HepG2 (cell line): Measurements from ENCODE around the gene PALM. TPM values are rescaled to one million over a fixed set of nuclear protein-coding genes. Genes with fewer than 3 reads are reported as not detected.

Experiments used
- FOSL2 ChIP-seq: sonication (generic); formaldehyde crosslinking; IDR thresholded peaks from 2 replicates; pipeline ENCODE4 v1.4.0; 2020; ENCODE audit warnings: missing genetic modification reagents
- GTF3A ChIP-seq: sonication (generic); formaldehyde crosslinking; conservative IDR thresholded peaks from 2 replicates; pipeline ENCODE4 v1.4.0; 2020; ENCODE audit warnings: mild to moderate bottlenecking, missing genetic modification reagents
- MYC ChIP-seq: sonication (generic); formaldehyde crosslinking; IDR thresholded peaks from 2 replicates; pipeline ENCODE4 v1.9.0; 2021; ENCODE audit warnings: missing genetic modification reagents, borderline replicate concordance
- RXRA ChIP-seq: sonication (generic); formaldehyde crosslinking; IDR thresholded peaks from 2 replicates; pipeline ENCODE4 v1.5.1; 2020; ENCODE audit warnings: missing genetic modification reagents
- SALL1 ChIP-seq: sonication (generic); formaldehyde crosslinking; IDR thresholded peaks from 2 replicates; pipeline ENCODE4 v1.8.0; 2022; ENCODE audit warnings: mild to moderate bottlenecking, missing genetic modification reagents
- SMAD1 ChIP-seq: sonication (generic); formaldehyde crosslinking; IDR thresholded peaks from 2 replicates; pipeline ENCODE4 v1.4.0; 2020; ENCODE audit warnings: missing genetic modification reagents, low read depth, mild to moderate bottlenecking, borderline replicate concordance
- SOX13 ChIP-seq, 3 experiments: fragments of 450-650 bp in 1 of 3; sonication (generic) in 1 of 3; formaldehyde crosslinking in 1 of 3; IDR thresholded peaks in 2 of 3; conservative IDR thresholded peaks in 1 of 3; 2 replicates each; pipeline versions ENCODE4 v1.5.0 to v1.6.1; 2016 to 2020; ENCODE audit warnings: antibody characterized with exemption in 1 of 3, mild to moderate bottlenecking in 1 of 3, missing compliant biosample characterization in 1 of 3, missing genetic modification reagents in 1 of 3, moderate library complexity in 1 of 3
- TAF1 ChIP-seq: sonication (generic); formaldehyde crosslinking; IDR thresholded peaks from 2 replicates; pipeline ENCODE4 v1.4.0; 2020; ENCODE audit warnings: missing genetic modification reagents
- ZNF260 ChIP-seq: sonication (generic); formaldehyde crosslinking; IDR thresholded peaks from 2 replicates; pipeline ENCODE4 v1.4.0; 2020; ENCODE audit warnings: missing genetic modification reagents, low read depth, mild to moderate bottlenecking, borderline replicate concordance
- ZNF317 ChIP-seq: sonication (generic); formaldehyde crosslinking; IDR thresholded peaks from 2 replicates; pipeline ENCODE4 v1.5.0; 2020; ENCODE audit warnings: mild to moderate bottlenecking, missing genetic modification reagents
- ZNF329 ChIP-seq: sonication (generic); formaldehyde crosslinking; IDR thresholded peaks from 2 replicates; pipeline ENCODE4 v1.9.0; 2021; ENCODE audit warnings: low read depth, mild to moderate bottlenecking, missing genetic modification reagents
- ZNF562 ChIP-seq: sonication (generic); formaldehyde crosslinking; IDR thresholded peaks from 2 replicates; pipeline ENCODE4 v1.8.0; 2022; ENCODE audit warnings: missing genetic modification reagents, borderline replicate concordance
- ZNF768 ChIP-seq: sonication (generic); formaldehyde crosslinking; IDR thresholded peaks from 2 replicates; pipeline ENCODE4 v1.4.0; 2020; ENCODE audit warnings: missing genetic modification reagents
- ZNF777 ChIP-seq: sonication (generic); formaldehyde crosslinking; IDR thresholded peaks from 2 replicates; pipeline ENCODE4 v1.4.0; 2020; ENCODE audit warnings: missing genetic modification reagents
- ZSCAN9 ChIP-seq: IDR thresholded peaks from 2 replicates; pipeline ENCODE4 v1.6.1; 2016; ENCODE audit warnings: borderline replicate concordance
- polyA plus RNA-seq, 8 experiments: library from polyadenylated mRNA; depleted of rRNA in 3 of 8; stranded (reverse) in 7 of 8; unstranded in 1 of 8; fragments of >200 nt; fragmentation: Illumina TruSeq in 4 of 8; extraction: Trizol in 4 of 8; gene quantifications; 2 replicates each; pipeline versions ENCODE4 v1.2.1 to v1.2.3, GENCODE V29; 2011 to 2016; ENCODE audit warnings: low read depth in 4 of 8, missing spikeins in 1 of 8, mixed read lengths in 1 of 8; ENCODE audit not compliant: insufficient read depth in 1 of 8
- total RNA-seq, 5 experiments: library from RNA; depleted of rRNA; stranded (reverse); fragments of >200 nt; fragmentation: Illumina TruSeq; extraction: Trizol; gene quantifications; 2 replicates each; pipeline ENCODE4 v1.2.3, GENCODE V29; 2016; ENCODE audit warnings: low read depth in 1 of 5
- TF ChIP-seq, protein P1 (sequence below), 2 experiments: sonication (generic) in 1 of 2; formaldehyde crosslinking in 1 of 2; IDR thresholded peaks; 2 replicates each; pipeline versions ENCODE4 v1.4.0 to v1.6.1; 2018 to 2020; ENCODE audit warnings: missing genetic modification reagents in 2 of 2, borderline replicate concordance in 1 of 2, low read depth in 1 of 2, mild to moderate bottlenecking in 1 of 2, missing biosample characterization in 1 of 2
- TF ChIP-seq, protein P2 (sequence below): sonication (generic); formaldehyde crosslinking; IDR thresholded peaks from 2 replicates; pipeline ENCODE4 v1.4.0; 2020; ENCODE audit warnings: mild to moderate bottlenecking, missing genetic modification reagents
- TF ChIP-seq, protein P3 (sequence below): IDR thresholded peaks from 2 replicates; pipeline ENCODE4 v1.6.1; 2016
- TF ChIP-seq, protein P4 (sequence below): IDR thresholded peaks from 2 replicates; pipeline ENCODE4 v1.6.1; 2016; ENCODE audit warnings: mild to moderate bottlenecking
- TF ChIP-seq, protein P5 (sequence below): IDR thresholded peaks from 2 replicates; pipeline ENCODE4 v1.6.1; 2012; ENCODE audit warnings: inconsistent platforms
- TF ChIP-seq, protein P6 (sequence below): sonication (generic); formaldehyde crosslinking; IDR thresholded peaks from 2 replicates; pipeline ENCODE4 v1.5.1; 2020; ENCODE audit warnings: mild to moderate bottlenecking, missing genetic modification reagents, borderline replicate concordance

The PALM gene
- total and polyA plus RNA-seq, 2 of the 13 experiments (the other 11 are each of a cell fraction or from before 2014, with no cell fraction given): 4.0 to 9.7 TPM

DNA sequence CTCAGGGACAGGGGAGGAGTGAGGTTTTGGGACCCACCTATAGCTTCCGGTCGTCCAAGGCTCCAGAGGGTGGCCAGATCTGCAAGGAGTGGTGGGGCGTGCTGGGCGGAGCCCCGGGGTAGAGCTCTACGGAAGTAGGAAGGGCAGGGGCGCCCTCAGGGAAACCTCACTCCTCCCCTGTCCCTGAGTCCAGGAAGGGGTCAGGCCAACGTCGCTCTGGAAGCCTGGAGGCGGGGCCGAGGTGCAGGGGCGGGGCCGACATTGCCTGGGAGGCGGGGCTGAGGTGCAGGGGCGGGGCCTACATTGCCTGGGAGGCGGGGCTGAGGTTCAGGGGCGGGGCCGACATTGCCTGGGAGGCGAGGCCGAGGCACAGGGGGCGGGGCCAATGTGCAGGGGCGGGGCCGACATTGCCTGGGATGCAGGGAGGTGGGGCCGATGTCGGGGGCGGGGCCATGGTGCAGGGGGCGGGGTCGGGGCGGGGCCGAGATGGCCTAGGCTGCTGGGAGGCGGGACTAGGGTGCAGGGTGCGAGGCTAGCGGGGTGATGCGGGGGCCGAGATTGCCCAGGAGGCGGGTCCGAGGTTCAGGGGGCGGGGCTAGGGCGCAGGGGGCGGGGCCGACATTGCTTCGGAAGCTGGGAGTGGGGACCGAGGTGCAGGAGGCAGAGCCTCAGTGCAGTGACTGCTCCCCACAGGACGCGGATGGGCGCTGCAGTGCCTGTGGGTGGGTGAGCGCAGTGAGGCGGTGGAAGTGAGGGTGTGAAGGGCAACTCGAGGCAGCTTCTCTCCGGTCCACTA is 4.9 kb upstream of the PALM start (continued):
- TF ChIP-seq, protein P1, sequence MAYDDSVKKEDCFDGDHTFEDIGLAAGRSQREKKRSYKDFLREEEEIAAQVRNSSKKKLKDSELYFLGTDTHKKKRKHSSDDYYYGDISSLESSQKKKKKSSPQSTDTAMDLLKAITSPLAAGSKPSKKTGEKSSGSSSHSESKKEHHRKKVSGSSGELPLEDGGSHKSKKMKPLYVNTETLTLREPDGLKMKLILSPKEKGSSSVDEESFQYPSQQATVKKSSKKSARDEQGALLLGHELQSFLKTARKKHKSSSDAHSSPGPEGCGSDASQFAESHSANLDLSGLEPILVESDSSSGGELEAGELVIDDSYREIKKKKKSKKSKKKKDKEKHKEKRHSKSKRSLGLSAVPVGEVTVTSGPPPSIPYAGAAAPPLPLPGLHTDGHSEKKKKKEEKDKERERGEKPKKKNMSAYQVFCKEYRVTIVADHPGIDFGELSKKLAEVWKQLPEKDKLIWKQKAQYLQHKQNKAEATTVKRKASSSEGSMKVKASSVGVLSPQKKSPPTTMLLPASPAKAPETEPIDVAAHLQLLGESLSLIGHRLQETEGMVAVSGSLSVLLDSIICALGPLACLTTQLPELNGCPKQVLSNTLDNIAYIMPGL (CRISPR knock-in tag; IDR thresholded peaks at IDR 0.05; ENCODE audit: borderline replicate concordance in 1 of 2, low read depth in 1 of 2): peak; percentile 26 to 66; a peak in 2 of 4 replicates
- no peak for TF ChIP-seq SOX13 (IDR thresholded peaks at IDR 0.05)
- TF ChIP-seq SOX13 (CRISPR knock-in tag; conservative IDR thresholded peaks at IDR 0.05 in 1 of 2, IDR thresholded peaks at IDR 0.05 in 1 of 2): peak in 1 of 2 experiments; percentile 34; a peak in 1 of 4 replicates
- 0 out of 2 replicates have a peak, but pooled peaks have one; percentile 60 for TF ChIP-seq ZSCAN9 (CRISPR knock-in tag)
- TF ChIP-seq, protein P2, sequence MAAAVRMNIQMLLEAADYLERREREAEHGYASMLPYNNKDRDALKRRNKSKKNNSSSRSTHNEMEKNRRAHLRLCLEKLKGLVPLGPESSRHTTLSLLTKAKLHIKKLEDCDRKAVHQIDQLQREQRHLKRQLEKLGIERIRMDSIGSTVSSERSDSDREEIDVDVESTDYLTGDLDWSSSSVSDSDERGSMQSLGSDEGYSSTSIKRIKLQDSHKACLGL (CRISPR knock-in tag): no peak
- TF ChIP-seq, protein P3, sequence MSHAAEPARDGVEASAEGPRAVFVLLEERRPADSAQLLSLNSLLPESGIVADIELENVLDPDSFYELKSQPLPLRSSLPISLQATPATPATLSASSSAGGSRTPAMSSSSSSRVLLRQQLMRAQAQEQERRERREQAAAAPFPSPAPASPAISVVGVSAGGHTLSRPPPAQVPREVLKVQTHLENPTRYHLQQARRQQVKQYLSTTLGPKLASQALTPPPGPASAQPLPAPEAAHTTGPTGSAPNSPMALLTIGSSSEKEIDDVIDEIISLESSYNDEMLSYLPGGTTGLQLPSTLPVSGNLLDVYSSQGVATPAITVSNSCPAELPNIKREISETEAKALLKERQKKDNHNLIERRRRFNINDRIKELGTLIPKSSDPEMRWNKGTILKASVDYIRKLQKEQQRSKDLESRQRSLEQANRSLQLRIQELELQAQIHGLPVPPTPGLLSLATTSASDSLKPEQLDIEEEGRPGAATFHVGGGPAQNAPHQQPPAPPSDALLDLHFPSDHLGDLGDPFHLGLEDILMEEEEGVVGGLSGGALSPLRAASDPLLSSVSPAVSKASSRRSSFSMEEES: 0 out of 2 replicates have a peak, but pooled peaks have one; percentile 31
- peak; percentile 86 for TF ChIP-seq TAF1
- no peak for TF ChIP-seq ZNF562 (CRISPR knock-in tag)
- TF ChIP-seq ZNF777 (CRISPR knock-in tag): no peak
- TF ChIP-seq, protein P4, sequence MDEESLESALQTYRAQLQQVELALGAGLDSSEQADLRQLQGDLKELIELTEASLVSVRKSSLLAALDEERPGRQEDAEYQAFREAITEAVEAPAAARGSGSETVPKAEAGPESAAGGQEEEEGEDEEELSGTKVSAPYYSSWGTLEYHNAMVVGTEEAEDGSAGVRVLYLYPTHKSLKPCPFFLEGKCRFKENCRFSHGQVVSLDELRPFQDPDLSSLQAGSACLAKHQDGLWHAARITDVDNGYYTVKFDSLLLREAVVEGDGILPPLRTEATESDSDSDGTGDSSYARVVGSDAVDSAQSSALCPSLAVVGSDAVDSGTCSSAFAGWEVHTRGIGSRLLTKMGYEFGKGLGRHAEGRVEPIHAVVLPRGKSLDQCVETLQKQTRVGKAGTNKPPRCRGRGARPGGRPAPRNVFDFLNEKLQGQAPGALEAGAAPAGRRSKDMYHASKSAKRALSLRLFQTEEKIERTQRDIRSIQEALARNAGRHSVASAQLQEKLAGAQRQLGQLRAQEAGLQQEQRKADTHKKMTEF (CRISPR knock-in tag): peak; percentile 22; the same call in 1 of the 2 replicates
- TF ChIP-seq ZNF329 (CRISPR knock-in tag): peak; percentile 73; the same call in 1 of the 2 replicates
- TF ChIP-seq MYC (CRISPR knock-in tag): no peak
- TF ChIP-seq SALL1 (CRISPR knock-in tag): peak; percentile 60; the same call in 1 of the 2 replicates
- TF ChIP-seq, protein P5, sequence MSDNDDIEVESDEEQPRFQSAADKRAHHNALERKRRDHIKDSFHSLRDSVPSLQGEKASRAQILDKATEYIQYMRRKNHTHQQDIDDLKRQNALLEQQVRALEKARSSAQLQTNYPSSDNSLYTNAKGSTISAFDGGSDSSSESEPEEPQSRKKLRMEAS: peak; percentile 63; the same call in 1 of the 2 replicates
- TF ChIP-seq, protein P6, sequence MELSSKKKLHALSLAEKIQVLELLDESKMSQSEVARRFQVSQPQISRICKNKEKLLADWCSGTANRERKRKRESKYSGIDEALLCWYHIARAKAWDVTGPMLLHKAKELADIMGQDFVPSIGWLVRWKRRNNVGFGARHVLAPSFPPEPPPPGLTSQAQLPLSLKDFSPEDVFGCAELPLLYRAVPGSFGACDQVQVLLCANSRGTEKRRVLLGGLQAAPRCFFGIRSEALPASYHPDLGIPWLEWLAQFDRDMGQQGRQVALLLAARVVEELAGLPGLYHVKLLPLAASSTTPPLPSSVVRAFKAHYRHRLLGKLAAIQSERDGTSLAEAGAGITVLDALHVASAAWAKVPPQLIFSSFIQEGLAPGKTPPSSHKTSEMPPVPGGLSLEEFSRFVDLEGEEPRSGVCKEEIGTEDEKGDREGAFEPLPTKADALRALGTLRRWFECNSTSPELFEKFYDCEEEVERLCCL: no peak
- TF ChIP-seq FOSL2: peak; percentile 21; the same call in 1 of the 2 replicates
- TF ChIP-seq SMAD1 (CRISPR knock-in tag): no peak
- TF ChIP-seq ZNF768: peak; percentile 47; the same call in 1 of the 2 replicates
- TF ChIP-seq RXRA (CRISPR knock-in tag): peak; percentile 43; the same call in 1 of the 2 replicates
- no peak for TF ChIP-seq ZNF260
- TF ChIP-seq GTF3A: no peak
- TF ChIP-seq ZNF317 (CRISPR knock-in tag): no peak
